Endothelial cell of umbilical vein (primary cell): ENCODE results near the gene B4GALNT1. TPM values are rescaled to one million over a fixed set of nuclear protein-coding genes. Genes with fewer than 3 reads are reported as not detected.

Experiments
- BruUV-seq: library from RNA; stranded (reverse); fragments of 400-500 nt; replicated peaks from 2 replicates; lab custom pipeline; 2021; lab: Mats Ljungman, UMichigan
- CTCF ChIA-PET: fragments of 300-600, 350-600 bp; sonication (Branson Sonifier 250); formaldehyde crosslinking; loops from one replicate; lab custom pipeline; 2021; ENCODE audit warnings: antibody characterized with exemption, inconsistent platforms; lab: Charles Lee
- POLR2A ChIA-PET: fragments of 300-600, 350-600 bp; sonication (Branson Sonifier 250); formaldehyde crosslinking; loops from one replicate; lab custom pipeline; 2021; ENCODE audit warnings: antibody characterized with exemption, inconsistent platforms; lab: Charles Lee
- DNase-seq: peaks from one replicate; pipeline ENCODE4 v3.0.0-alpha.2; 2011; ENCODE audit warnings: low read depth, low spot score
- FAIRE-seq: peaks from 2 replicates; lab custom pipeline; 2011; peaks lifted over from hg19 to GRCh38; lab: Jason Lieb, UNC
- H2AFZ ChIP-seq: 2 replicates; pipeline ENCODE4 v1.6.0; 2012; ENCODE audit warnings: low read depth, low read length, control low read depth, inconsistent platforms
- H3K27ac ChIP-seq: 2 replicates; pipeline ENCODE4 v1.5.1; 2011; ENCODE audit warnings: low read depth, mild to moderate bottlenecking, control low read depth, low read length, moderate library complexity; ENCODE audit not compliant: insufficient read depth
- H3K27me3 ChIP-seq, 2 experiments: 2 replicates each; pipeline versions ENCODE4 v1.6.0 to v1.6.1; 2011; ENCODE audit warnings: low read length in 2 of 2, mixed read lengths in 1 of 2; ENCODE audit not compliant: control insufficient read depth in 2 of 2, insufficient read depth in 2 of 2
- H3K36me3 ChIP-seq, 2 experiments: 2 replicates in 1 of 2; 3 replicates in 1 of 2; pipeline ENCODE4 v1.5.1; 2011; ENCODE audit warnings: low read length in 2 of 2, mild to moderate bottlenecking in 1 of 2, moderate library complexity in 1 of 2; ENCODE audit not compliant: control insufficient read depth in 2 of 2, insufficient read depth in 2 of 2; ENCODE audit errors: extremely low read depth in 1 of 2
- H3K4me1 ChIP-seq: 3 replicates; pipeline ENCODE4 v1.5.1; 2011; ENCODE audit warnings: mild to moderate bottlenecking, low read length; ENCODE audit not compliant: control insufficient read depth, insufficient read depth; ENCODE audit errors: extremely low read depth
- H3K4me2 ChIP-seq: 2 replicates; pipeline ENCODE4 v1.6.1; 2011; ENCODE audit warnings: low read length, control low read depth, mixed read lengths; ENCODE audit not compliant: insufficient read depth
- H3K4me3 ChIP-seq, 3 experiments: fragments of 200-600 bp in 1 of 3; sonication (generic), shearing (Covaris generic) in 1 of 3; replicated peaks in 1 of 3; 2 replicates each; pipeline ENCODE4 v1.5.1; 2011 to 2016; ENCODE audit warnings: control low read depth in 3 of 3, low read length in 3 of 3, mild to moderate bottlenecking in 2 of 3, inconsistent platforms in 1 of 3, low read depth in 1 of 3, moderate library complexity in 1 of 3; ENCODE audit not compliant: insufficient read depth in 1 of 3
- H3K79me2 ChIP-seq: 2 replicates; pipeline ENCODE4 v1.6.0; 2012; ENCODE audit warnings: low read length, inconsistent platforms; ENCODE audit not compliant: control insufficient read depth, insufficient read depth
- H3K9ac ChIP-seq: replicated peaks from 2 replicates; pipeline ENCODE3; 2011; ENCODE audit warnings: low read length, control low read depth; ENCODE audit not compliant: insufficient read depth; ENCODE audit errors: extremely low read depth
- H3K9me1 ChIP-seq: replicated peaks from 3 replicates; pipeline ENCODE4 v1.6.0; 2011; ENCODE audit warnings: mild to moderate bottlenecking, low read length; ENCODE audit not compliant: control insufficient read depth, insufficient read depth; ENCODE audit errors: extremely low read depth
- H3K9me3 ChIP-seq: replicated peaks from 2 replicates; pipeline ENCODE4 v1.5.1; 2012; ENCODE audit warnings: low read length, inconsistent platforms; ENCODE audit not compliant: control insufficient read depth, insufficient read depth
- H4K20me1 ChIP-seq: replicated peaks from 2 replicates; pipeline ENCODE3; 2011; ENCODE audit warnings: mild to moderate bottlenecking, low read length; ENCODE audit not compliant: control insufficient read depth, insufficient read depth; ENCODE audit errors: extremely low read depth
- CTCF ChIP-seq, 2 donors: IDR thresholded peaks; 1 replicate in 1 of 2; 2 replicates in 1 of 2; pipeline ENCODE4 v1.5.1; 2011; ENCODE audit warnings: low read length in 2 of 2, mild to moderate bottlenecking in 2 of 2, moderate library complexity in 2 of 2, control low read depth in 1 of 2, inconsistent platforms in 1 of 2, low read depth in 1 of 2; ENCODE audit not compliant: insufficient read depth in 1 of 2; ENCODE audit errors: extremely low read depth in 1 of 2
- EZH2 ChIP-seq: IDR thresholded peaks from 2 replicates; pipeline ENCODE4 v1.6.1; 2012; ENCODE audit warnings: borderline replicate concordance, low read depth, mild to moderate bottlenecking, moderate library complexity, low read length, inconsistent platforms; ENCODE audit not compliant: severe bottlenecking
- FOS ChIP-seq: IDR thresholded peaks from 2 replicates; pipeline ENCODE4 v1.6.1; 2011; ENCODE audit warnings: mild to moderate bottlenecking, low read length, moderate library complexity, borderline replicate concordance; ENCODE audit not compliant: insufficient read depth
- GATA2 ChIP-seq: IDR thresholded peaks from 2 replicates; pipeline ENCODE4 v1.7.0; 2011; ENCODE audit warnings: low read depth, mild to moderate bottlenecking, moderate library complexity, mixed read lengths, low read length; ENCODE audit not compliant: insufficient read length, insufficient read depth
- JUN ChIP-seq: IDR thresholded peaks from 2 replicates; pipeline ENCODE4 v1.6.1; 2011; ENCODE audit warnings: borderline replicate concordance, low read depth; ENCODE audit not compliant: insufficient read length, insufficient read depth
- MAX ChIP-seq: IDR thresholded peaks from 2 replicates; pipeline ENCODE4 v1.6.1; 2011; ENCODE audit not compliant: insufficient read depth, insufficient read length
- MYC ChIP-seq: IDR thresholded peaks from one replicate; pipeline ENCODE4 v1.6.1; 2011; ENCODE audit warnings: mild to moderate bottlenecking, low read depth, low read length
- POLR2A ChIP-seq: IDR thresholded peaks from 2 replicates; pipeline ENCODE4 v1.6.1; 2012; ENCODE audit warnings: low read depth, mild to moderate bottlenecking, control low read depth, low read length
- POLR2AphosphoS5 ChIP-seq: IDR thresholded peaks from 2 replicates; pipeline ENCODE4 v1.6.1; 2012; ENCODE audit warnings: low read depth, mild to moderate bottlenecking, control low read depth, low read length, moderate library complexity; ENCODE audit not compliant: insufficient read depth
- dilution Hi-C: fragments of 300-500 bp; cut with MboI; formaldehyde crosslinking; loops from one replicate; pipeline ENCODE4 v1.15.0; 2019; ENCODE audit warnings: low sequenced_read_pairs; ENCODE audit not compliant: extremely low pct_ligation_motif_present
- intact Hi-C: fragments of 100-400 bp; cut with micrococcal nuclease; formaldehyde crosslinking; loops from one replicate; pipeline ENCODE4 v1.10.0; 2022
- polyA plus RNA-seq, 4 experiments: library from polyadenylated mRNA; depleted of rRNA in 3 of 4; stranded (reverse) in 3 of 4; unstranded in 1 of 4; fragments of >200 nt; gene quantifications; 2 replicates each; pipeline versions ENCODE4 v1.2.1 to v1.2.3, GENCODE V29; 2011 to 2012; ENCODE audit warnings: missing spikeins in 1 of 4
- total RNA-seq: library from RNA; stranded (reverse); gene quantifications from 2 replicates; pipeline ENCODE4 v1.2.3, GENCODE V29; 2021

Gene B4GALNT1
- total and polyA plus RNA-seq, 2 donors (not counting 3 experiments of a cell fraction or from before 2014, with no cell fraction given) = 0.33 to 0.35 TPM

GRCh38 chr12:57607958-57608663 lies 24.9 kb downstream of the B4GALNT1 start:
- no peak overlapping the region for H3K4me3 ChIP-seq
- no peak for DNase-seq
- FAIRE-seq = no peak
- dilution Hi-C loops (no loop called here), intact Hi-C loops (no loop called here)
- no peaks in the 10 kb centered on the region for H3K9me1 ChIP-seq
- H3K36me3 ChIP-seq = peaks cover 0 to 1% of the 10 kb centered on the region in 2 experiments
- ChIA-PET CTCF (interaction anchor here (1.4 to 6.8 kb wide), 3 partner anchors 14 to 25 kb away, joined by 3 to 44 read pairs (median 4); no protein-coding TSS in a partner anchor), POLR2A (no interaction called here)
- no peak overlapping the region for H3K27ac ChIP-seq
- no TSS peak for BruUV-seq
- no peak overlapping the region for H2AFZ ChIP-seq
- H3K4me2 ChIP-seq = no peak overlapping the region
- peaks cover 5 to 14% of the 10 kb centered on the region in 2 experiments for H3K27me3 ChIP-seq
- no peaks in the 10 kb centered on the region for H3K79me2 ChIP-seq
- H3K9me3 ChIP-seq = no peaks in the 10 kb centered on the region
- H3K9ac ChIP-seq = no peak overlapping the region
- no peaks in the 10 kb centered on the region for H4K20me1 ChIP-seq
- TF ChIP-seq EZH2 (no peak), MYC (no peak), GATA2 (no peak), CTCF (IDR thresholded peaks at IDR 0.05; ENCODE audit: extremely low read depth in 1 of 2, insufficient read depth in 1 of 2, low read depth in 1 of 2, low read length in 2 of 2) (no peak), POLR2A (no peak), FOS (no peak), JUN (no peak), POLR2AphosphoS5 (no peak), MAX (no peak)
- peaks cover 9% of the 10 kb centered on the region for H3K4me1 ChIP-seq
